HCT116 (cell line): ENCODE measurements around the gene KDM7A. TPM values are rescaled to one million over a fixed set of nuclear protein-coding genes. Genes with fewer than 3 reads are reported as not detected.

Source experiments
- ATAC-seq: fragments of 200-7000 bp; cut with Tn5 transposase; 2 replicates; pipeline ENCODE4 v1.9.1; 2020; ENCODE audit warnings: mild to moderate bottlenecking, moderate library complexity
- BruUV-seq: library from RNA; stranded (reverse); fragments of 400-500 nt; replicated peaks from 2 replicates; lab custom pipeline; 2021; lab: Mats Ljungman, UMichigan
- CTCF ChIA-PET: fragments of 300-600 bp; sonication (Branson Sonifier 250); formaldehyde crosslinking; loops from one replicate; lab custom pipeline; 2021; ENCODE audit warnings: antibody characterized with exemption; lab: Charles Lee
- POLR2A ChIA-PET: fragments of 300-600, 350-600 bp; sonication (Branson Sonifier 250); formaldehyde crosslinking; loops from one replicate; lab custom pipeline; 2021; ENCODE audit warnings: antibody characterized with exemption; lab: Charles Lee
- RAD21 ChIA-PET, 2 experiments: fragments of 300-600 bp; sonication (Branson Sonifier 250); formaldehyde crosslinking; loops; one replicate each; lab custom pipeline; 2023; ENCODE audit warnings: low total read pairs in 2 of 2; ENCODE audit not compliant: uncharacterized antibody in 2 of 2, unreplicated experiment in 2 of 2, low non-redundant PET in 1 of 2; lab: Charles Lee
- DNase-seq: peaks from one replicate; pipeline ENCODE4 v3.0.0-alpha.2; 2010; ENCODE audit warnings: low read depth, low spot score
- H2AFZ ChIP-seq: fragments of 200-600 bp; shearing (Covaris generic), sonication (generic); 2 replicates; pipeline ENCODE4 v1.6.1; 2017; ENCODE audit warnings: low read depth, mixed run types, mixed read lengths, antibody characterized with exemption, low read length; ENCODE audit not compliant: poor library complexity, severe bottlenecking
- H3K27ac ChIP-seq: 2 replicates; pipeline ENCODE4 v1.5.1; 2012; ENCODE audit warnings: low read depth, low read length
- H3K27me3 ChIP-seq: fragments of 200-600 bp; sonication (generic); 2 replicates; pipeline ENCODE4 v1.6.1; 2016; ENCODE audit warnings: mixed run types, low read length, mixed read lengths; ENCODE audit not compliant: insufficient read depth
- H3K36me3 ChIP-seq, 2 experiments: fragments of 200-500 bp in 1 of 2; fragments of 200-600 bp in 1 of 2; sonication (Bioruptor generic) in 1 of 2; sonication (generic) in 1 of 2; 2 replicates each; pipeline versions ENCODE4 v1.5.1 to v1.6.1; 2014 to 2016; ENCODE audit warnings: low read length in 2 of 2, inconsistent platforms in 1 of 2, mixed read lengths in 1 of 2, mixed run types in 1 of 2; ENCODE audit not compliant: insufficient read depth in 2 of 2, control insufficient read depth in 1 of 2
- H3K4me1 ChIP-seq, 2 experiments: fragments of 200-600 bp in 1 of 2; sonication (generic) in 1 of 2; 2 replicates each; pipeline versions ENCODE4 v1.5.1 to v1.6.1; 2012 to 2017; ENCODE audit warnings: low read length in 2 of 2, inconsistent platforms in 1 of 2, mild to moderate bottlenecking in 1 of 2, mixed read lengths in 1 of 2, mixed run types in 1 of 2, moderate library complexity in 1 of 2; ENCODE audit not compliant: insufficient read depth in 2 of 2, control insufficient read depth in 1 of 2
- H3K4me2 ChIP-seq: fragments of 200-600 bp; sonication (generic); 2 replicates; pipeline ENCODE4 v1.6.1; 2017; ENCODE audit warnings: mixed run types, low read length, mixed read lengths
- H3K4me3 ChIP-seq, 2 experiments: fragments of 200-600 bp in 1 of 2; sonication (generic) in 1 of 2; replicated peaks in 1 of 2; 2 replicates each; pipeline ENCODE4 v1.5.1; 2011 to 2016; ENCODE audit warnings: low read length in 2 of 2, control low read depth in 1 of 2, low read depth in 1 of 2, mild to moderate bottlenecking in 1 of 2, mixed read lengths in 1 of 2, mixed run types in 1 of 2
- H3K79me2 ChIP-seq: fragments of 200-600 bp; sonication (generic); 2 replicates; pipeline ENCODE4 v1.6.1; 2017; ENCODE audit warnings: mild to moderate bottlenecking, mixed run types, low read length, moderate library complexity, mixed read lengths; ENCODE audit not compliant: insufficient read depth
- H3K9ac ChIP-seq: fragments of 200-600 bp; sonication (generic); 2 replicates; pipeline ENCODE4 v1.6.1; 2016; ENCODE audit warnings: low read length, mixed read lengths
- H3K9me2 ChIP-seq: fragments of 200-600 bp; sonication (generic), shearing (Covaris generic); 2 replicates; pipeline ENCODE4 v1.6.1; 2017; ENCODE audit warnings: mixed run types, mild to moderate bottlenecking, moderate library complexity; ENCODE audit not compliant: insufficient read depth
- H3K9me3 ChIP-seq, 2 experiments: fragments of 200-500 bp in 1 of 2; fragments of 200-600 bp in 1 of 2; sonication (Bioruptor generic) in 1 of 2; sonication (generic) in 1 of 2; 2 replicates each; pipeline ENCODE4 v1.6.1; 2014 to 2017; ENCODE audit warnings: low read length in 2 of 2, mixed read lengths in 2 of 2, inconsistent platforms in 1 of 2, low read depth in 1 of 2, mild to moderate bottlenecking in 1 of 2, mixed run types in 1 of 2, moderate library complexity in 1 of 2; ENCODE audit not compliant: control insufficient read depth in 1 of 2, insufficient read depth in 1 of 2
- H4K20me1 ChIP-seq: fragments of 200-600 bp; sonication (generic), shearing (Covaris generic); 2 replicates; pipeline ENCODE4 v1.6.1; 2017; ENCODE audit warnings: mixed run types, mild to moderate bottlenecking, moderate library complexity; ENCODE audit not compliant: insufficient read depth
- CEBPB ChIP-seq: IDR thresholded peaks from 2 replicates; pipeline ENCODE4 v1.6.1; 2012; ENCODE audit warnings: low read depth
- EGR1 ChIP-seq: IDR thresholded peaks from 2 replicates; pipeline ENCODE4 v1.6.1; 2012; ENCODE audit warnings: low read depth
- ELF1 ChIP-seq: IDR thresholded peaks from 2 replicates; pipeline ENCODE4 v1.6.1; 2012; ENCODE audit warnings: low read depth, borderline replicate concordance
- EZH2 ChIP-seq: fragments of 200-600 bp; sonication (generic); IDR thresholded peaks from 2 replicates; pipeline ENCODE4 v1.6.1; 2017; ENCODE audit warnings: antibody characterized with exemption, mixed run types
- EZH2phosphoT487 ChIP-seq: fragments of 200-600 bp; IDR thresholded peaks from 2 replicates; pipeline ENCODE4 v1.6.1; 2018; ENCODE audit warnings: antibody characterized with exemption, borderline replicate concordance
- FOSL1 ChIP-seq: IDR thresholded peaks from 2 replicates; pipeline ENCODE4 v1.6.1; 2012; ENCODE audit warnings: low read depth
- JUND ChIP-seq: IDR thresholded peaks from 2 replicates; pipeline ENCODE4 v1.6.1; 2012
- POLR2A ChIP-seq: IDR thresholded peaks from 2 replicates; pipeline ENCODE4 v1.7.0; 2011; ENCODE audit warnings: borderline replicate concordance; ENCODE audit not compliant: insufficient read depth, insufficient read length; ENCODE audit errors: extremely low read depth
- RAD21 ChIP-seq: IDR thresholded peaks from 2 replicates; pipeline ENCODE4 v1.6.1; 2012; ENCODE audit warnings: low read depth, mild to moderate bottlenecking
- SIN3A ChIP-seq: IDR thresholded peaks from 2 replicates; pipeline ENCODE4 v1.6.1; 2012; ENCODE audit warnings: low read depth
- TCF7L2 ChIP-seq: IDR thresholded peaks from 2 replicates; pipeline ENCODE4 v1.7.0; 2011; ENCODE audit warnings: borderline replicate concordance, inconsistent platforms; ENCODE audit not compliant: insufficient read depth, insufficient read length; ENCODE audit errors: extremely low read depth
- YY1 ChIP-seq: IDR thresholded peaks from 2 replicates; pipeline ENCODE4 v1.6.1; 2011; ENCODE audit warnings: low read length, low read depth, moderate library complexity, mild to moderate bottlenecking; ENCODE audit not compliant: insufficient replicate concordance; ENCODE audit errors: extremely low read depth
- ZNF274 ChIP-seq: fragments of 200-500 bp; sonication (Bioruptor generic); IDR thresholded peaks from 2 replicates; pipeline ENCODE4 v1.6.1; 2014; ENCODE audit warnings: mild to moderate bottlenecking, low read depth, low read length, inconsistent platforms
- intact Hi-C: fragments of 100-400 bp; cut with micrococcal nuclease; formaldehyde crosslinking; loops from 2 replicates; pipeline ENCODE4 v1.10.0; 2022
- total RNA-seq: library from RNA; stranded (reverse); gene quantifications from one replicate; pipeline ENCODE4 v1.2.1, GENCODE V29; 2021; ENCODE audit not compliant: unreplicated experiment
- TF ChIP-seq, protein P1 (sequence below): IDR thresholded peaks from 2 replicates; pipeline ENCODE4 v1.6.1; 2012
- TF ChIP-seq, protein P2 (sequence below): IDR thresholded peaks from 2 replicates; pipeline ENCODE4 v1.6.1; 2011; ENCODE audit warnings: mild to moderate bottlenecking, low read length, moderate library complexity; ENCODE audit not compliant: insufficient replicate concordance; ENCODE audit errors: extremely low read depth
- TF ChIP-seq, protein P3 (sequence below): IDR thresholded peaks from 2 replicates; pipeline ENCODE4 v1.6.1; 2012; ENCODE audit warnings: low read depth
- TF ChIP-seq, protein P4 (sequence below): IDR thresholded peaks from 2 replicates; pipeline ENCODE4 v1.6.1; 2012
- TF ChIP-seq, protein P5 (sequence below), 3 experiments: fragments of 200-600 bp in 1 of 3; sonication (generic) in 1 of 3; IDR thresholded peaks in 2 of 3; conservative IDR thresholded peaks in 1 of 3; 2 replicates each; pipeline ENCODE4 v1.5.1; 2012 to 2017; ENCODE audit warnings: low read depth in 2 of 3, low read length in 2 of 3, antibody characterized with exemption in 1 of 3, borderline replicate concordance in 1 of 3, control low read depth in 1 of 3, mild to moderate bottlenecking in 1 of 3, mixed read lengths in 1 of 3, mixed run types in 1 of 3, moderate library complexity in 1 of 3; ENCODE audit not compliant: insufficient read depth in 1 of 3

The KDM7A gene
- total RNA-seq, 1 experiment from 2014 or later = 11.6 TPM

DNA sequence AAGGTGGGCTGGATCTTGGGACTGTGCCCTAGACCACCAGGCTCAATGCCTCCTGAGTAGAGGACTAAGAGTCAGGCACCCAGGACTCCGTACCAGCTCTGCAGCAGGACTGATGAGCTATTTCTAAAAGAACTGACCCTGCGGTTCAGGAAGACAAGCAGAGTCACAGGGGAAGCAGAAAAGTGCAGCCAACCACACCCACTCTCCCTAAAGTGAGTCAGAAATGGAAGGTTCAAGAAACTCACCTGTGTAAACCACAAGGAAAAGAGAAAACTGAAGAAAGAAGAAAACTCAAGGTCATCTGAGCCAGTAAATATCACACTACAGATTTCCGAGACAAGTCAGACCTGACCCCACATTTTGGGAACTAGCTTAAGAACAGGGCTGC lies 116.5 kb downstream of the KDM7A start:
- POLR2A ChIA-PET = no interaction called here

More for the DNA sequence above, 116.5 kb downstream of the KDM7A start:
- H3K4me2 ChIP-seq = peak overlapping the region; percentile 92
- ChIA-PET CTCF (no interaction called here), RAD21 (no interaction called here)
- H3K27me3 ChIP-seq = no peaks in the 10 kb centered on the region
- peaks cover 25 to 54% of the 10 kb centered on the region in 2 experiments for H3K4me1 ChIP-seq
- no peak overlapping the region for H3K9ac ChIP-seq
- H3K36me3 ChIP-seq = 0 out of 4 replicates have a peak, but pooled peaks cover 0 to 3% of the 10 kb centered on the region in 2 experiments
- no peaks in the 10 kb centered on the region for H4K20me1 ChIP-seq
- no peaks in the 10 kb centered on the region for H3K9me3 ChIP-seq
- H3K9me2 ChIP-seq = no peaks in the 10 kb centered on the region
- peaks cover 12% of the 10 kb centered on the region; the same call in 1 of the 2 replicates for H3K79me2 ChIP-seq
- no TSS peak for BruUV-seq
- H2AFZ ChIP-seq = no peak overlapping the region
- 0 out of 4 replicates have a peak overlapping the region, but pooled peaks of 1 of the 2 experiments have one; percentile 20 for H3K4me3 ChIP-seq
- no peak for ATAC-seq
- intact Hi-C loops = loop anchor here (5.0 kb wide), 1 partner anchor 117 kb away; the partner anchor contains the start of gene KDM7A
- no peak for DNase-seq
- no peak for TF ChIP-seq ZNF274
- TF ChIP-seq, protein P1, sequence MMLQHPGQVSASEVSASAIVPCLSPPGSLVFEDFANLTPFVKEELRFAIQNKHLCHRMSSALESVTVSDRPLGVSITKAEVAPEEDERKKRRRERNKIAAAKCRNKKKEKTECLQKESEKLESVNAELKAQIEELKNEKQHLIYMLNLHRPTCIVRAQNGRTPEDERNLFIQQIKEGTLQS = no peak
- no peak for TF ChIP-seq EZH2
- no peak for TF ChIP-seq POLR2A
- no peak for TF ChIP-seq EGR1
- no peak for TF ChIP-seq TCF7L2
- no peak for TF ChIP-seq FOSL1
- no peak for TF ChIP-seq EZH2phosphoT487
- no peak for TF ChIP-seq ELF1
- TF ChIP-seq SIN3A = no peak
- TF ChIP-seq JUND = no peak
- TF ChIP-seq, protein P2, sequence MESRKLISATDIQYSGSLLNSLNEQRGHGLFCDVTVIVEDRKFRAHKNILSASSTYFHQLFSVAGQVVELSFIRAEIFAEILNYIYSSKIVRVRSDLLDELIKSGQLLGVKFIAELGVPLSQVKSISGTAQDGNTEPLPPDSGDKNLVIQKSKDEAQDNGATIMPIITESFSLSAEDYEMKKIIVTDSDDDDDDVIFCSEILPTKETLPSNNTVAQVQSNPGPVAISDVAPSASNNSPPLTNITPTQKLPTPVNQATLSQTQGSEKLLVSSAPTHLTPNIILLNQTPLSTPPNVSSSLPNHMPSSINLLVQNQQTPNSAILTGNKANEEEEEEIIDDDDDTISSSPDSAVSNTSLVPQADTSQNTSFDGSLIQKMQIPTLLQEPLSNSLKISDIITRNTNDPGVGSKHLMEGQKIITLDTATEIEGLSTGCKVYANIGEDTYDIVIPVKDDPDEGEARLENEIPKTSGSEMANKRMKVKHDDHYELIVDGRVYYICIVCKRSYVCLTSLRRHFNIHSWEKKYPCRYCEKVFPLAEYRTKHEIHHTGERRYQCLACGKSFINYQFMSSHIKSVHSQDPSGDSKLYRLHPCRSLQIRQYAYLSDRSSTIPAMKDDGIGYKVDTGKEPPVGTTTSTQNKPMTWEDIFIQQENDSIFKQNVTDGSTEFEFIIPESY = no peak
- TF ChIP-seq, protein P3, sequence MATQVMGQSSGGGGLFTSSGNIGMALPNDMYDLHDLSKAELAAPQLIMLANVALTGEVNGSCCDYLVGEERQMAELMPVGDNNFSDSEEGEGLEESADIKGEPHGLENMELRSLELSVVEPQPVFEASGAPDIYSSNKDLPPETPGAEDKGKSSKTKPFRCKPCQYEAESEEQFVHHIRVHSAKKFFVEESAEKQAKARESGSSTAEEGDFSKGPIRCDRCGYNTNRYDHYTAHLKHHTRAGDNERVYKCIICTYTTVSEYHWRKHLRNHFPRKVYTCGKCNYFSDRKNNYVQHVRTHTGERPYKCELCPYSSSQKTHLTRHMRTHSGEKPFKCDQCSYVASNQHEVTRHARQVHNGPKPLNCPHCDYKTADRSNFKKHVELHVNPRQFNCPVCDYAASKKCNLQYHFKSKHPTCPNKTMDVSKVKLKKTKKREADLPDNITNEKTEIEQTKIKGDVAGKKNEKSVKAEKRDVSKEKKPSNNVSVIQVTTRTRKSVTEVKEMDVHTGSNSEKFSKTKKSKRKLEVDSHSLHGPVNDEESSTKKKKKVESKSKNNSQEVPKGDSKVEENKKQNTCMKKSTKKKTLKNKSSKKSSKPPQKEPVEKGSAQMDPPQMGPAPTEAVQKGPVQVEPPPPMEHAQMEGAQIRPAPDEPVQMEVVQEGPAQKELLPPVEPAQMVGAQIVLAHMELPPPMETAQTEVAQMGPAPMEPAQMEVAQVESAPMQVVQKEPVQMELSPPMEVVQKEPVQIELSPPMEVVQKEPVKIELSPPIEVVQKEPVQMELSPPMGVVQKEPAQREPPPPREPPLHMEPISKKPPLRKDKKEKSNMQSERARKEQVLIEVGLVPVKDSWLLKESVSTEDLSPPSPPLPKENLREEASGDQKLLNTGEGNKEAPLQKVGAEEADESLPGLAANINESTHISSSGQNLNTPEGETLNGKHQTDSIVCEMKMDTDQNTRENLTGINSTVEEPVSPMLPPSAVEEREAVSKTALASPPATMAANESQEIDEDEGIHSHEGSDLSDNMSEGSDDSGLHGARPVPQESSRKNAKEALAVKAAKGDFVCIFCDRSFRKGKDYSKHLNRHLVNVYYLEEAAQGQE = no peak
- TF ChIP-seq, protein P4, sequence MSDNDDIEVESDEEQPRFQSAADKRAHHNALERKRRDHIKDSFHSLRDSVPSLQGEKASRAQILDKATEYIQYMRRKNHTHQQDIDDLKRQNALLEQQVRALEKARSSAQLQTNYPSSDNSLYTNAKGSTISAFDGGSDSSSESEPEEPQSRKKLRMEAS = no peak
- no peak for TF ChIP-seq YY1
- TF ChIP-seq, protein P5, sequence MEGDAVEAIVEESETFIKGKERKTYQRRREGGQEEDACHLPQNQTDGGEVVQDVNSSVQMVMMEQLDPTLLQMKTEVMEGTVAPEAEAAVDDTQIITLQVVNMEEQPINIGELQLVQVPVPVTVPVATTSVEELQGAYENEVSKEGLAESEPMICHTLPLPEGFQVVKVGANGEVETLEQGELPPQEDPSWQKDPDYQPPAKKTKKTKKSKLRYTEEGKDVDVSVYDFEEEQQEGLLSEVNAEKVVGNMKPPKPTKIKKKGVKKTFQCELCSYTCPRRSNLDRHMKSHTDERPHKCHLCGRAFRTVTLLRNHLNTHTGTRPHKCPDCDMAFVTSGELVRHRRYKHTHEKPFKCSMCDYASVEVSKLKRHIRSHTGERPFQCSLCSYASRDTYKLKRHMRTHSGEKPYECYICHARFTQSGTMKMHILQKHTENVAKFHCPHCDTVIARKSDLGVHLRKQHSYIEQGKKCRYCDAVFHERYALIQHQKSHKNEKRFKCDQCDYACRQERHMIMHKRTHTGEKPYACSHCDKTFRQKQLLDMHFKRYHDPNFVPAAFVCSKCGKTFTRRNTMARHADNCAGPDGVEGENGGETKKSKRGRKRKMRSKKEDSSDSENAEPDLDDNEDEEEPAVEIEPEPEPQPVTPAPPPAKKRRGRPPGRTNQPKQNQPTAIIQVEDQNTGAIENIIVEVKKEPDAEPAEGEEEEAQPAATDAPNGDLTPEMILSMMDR (IDR thresholded peaks at IDR 0.05 in 2 of 3, conservative IDR thresholded peaks at IDR 0.05 in 1 of 3; ENCODE audit: borderline replicate concordance in 1 of 3, insufficient read depth in 1 of 3, low read depth in 2 of 3, low read length in 2 of 3) = no peak
- TF ChIP-seq CEBPB = no peak
- no peak for TF ChIP-seq RAD21
- TF ChIP-seq, all 23 proteins: peak for 0
- no peak overlapping the region for H3K27ac ChIP-seq
